ENCODE results near the gene LKAAEAR1.

GRCh38 chr20:64121586-64121985 lies 37.4 kb upstream of the LKAAEAR1 start:
- no peak for TF ChIP-seq POLR2AphosphoS5 (IDR thresholded peaks at IDR 0.05)
- TF ChIP-seq CTCF (IDR thresholded peaks at IDR 0.05) = no peak
